Measurements from ENCODE around the gene RGS13. TPM values are rescaled to one million over a fixed set of nuclear protein-coding genes. Genes with fewer than 3 reads are reported as not detected.

The RGS13 gene
- total RNA-seq (1 to 10 TPM in 1 of 2 donors, under 1 TPM in 1; 0.71 to 1.5 TPM), polyA plus RNA-seq (1 to 10 TPM in 1 of 2 donors, under 1 TPM in 1; 0.64 to 2.9 TPM)
- long read RNA-seq, donor 1, partial matches to known transcripts, result 0 of 1 reads
- long read RNA-seq, donor 1, other reads (novel, unspliced or antisense), result 1 of 1 reads
- long read RNA-seq, donor 2, result 0 reads

GRCh38 chr1:192635939-192636338, at the start of gene RGS13:
TSS of gene RGS13 (plus strand) at chr1:192636147. CDS start at chr1:192644335, 8,188 bp downstream.
- no peaks in the 10 kb centered on the region for H3K27me3 ChIP-seq (ENCODE audit: control insufficient read depth in 1 of 2, insufficient read depth in 2 of 2, low read length in 1 of 2)
- WGBS, 2 donors, result 81 to 90% methylated on average over 4 of the region's 4 CpGs
- H3K36me3 ChIP-seq (ENCODE audit: control insufficient read depth in 1 of 2, insufficient read depth in 2 of 2, low read length in 1 of 2), result no peaks in the 10 kb centered on the region
- no peak for DNase-seq
- intact Hi-C loops (cut with DNase I), result no loop called here
- H3K4me3 ChIP-seq (ENCODE audit: low read length in 2 of 2), result no peak within 1 kb of the TSS
- no peak for ATAC-seq (ENCODE audit: low FRiP score)
- no peaks in the 10 kb centered on the region for H3K4me1 ChIP-seq (ENCODE audit: control insufficient read depth in 1 of 2, insufficient read depth in 2 of 2, low read length in 2 of 2)
- H3K9me3 ChIP-seq (ENCODE audit: control insufficient read depth, low read length), result no peaks in the 10 kb centered on the region
- H3K27ac ChIP-seq (ENCODE audit: low read depth in 1 of 2, low read length in 2 of 2), result no peak within 1 kb of the TSS

- 71 to 80% methylated on average over 5 of the region's 5 CpGs for WGBS, 2 donors
- no peaks in the 10 kb centered on the region for H3K27me3 ChIP-seq (ENCODE audit: control insufficient read depth in 1 of 2, insufficient read depth in 2 of 2, low read length in 1 of 2)
- no peak overlapping the region for H3K4me3 ChIP-seq (ENCODE audit: low read length in 2 of 2)
- intact Hi-C loops (cut with DNase I), result no loop called here
- H3K27ac ChIP-seq (ENCODE audit: low read depth in 1 of 2, low read length in 2 of 2), result no peak overlapping the region
- H3K36me3 ChIP-seq (ENCODE audit: control insufficient read depth in 1 of 2, insufficient read depth in 2 of 2, low read length in 1 of 2), result no peaks in the 10 kb centered on the region
- ATAC-seq (ENCODE audit: low FRiP score), result no peak
- H3K9me3 ChIP-seq (ENCODE audit: control insufficient read depth, low read length), result no peaks in the 10 kb centered on the region
- DNase-seq, result no peak
- H3K4me1 ChIP-seq (ENCODE audit: control insufficient read depth in 1 of 2, insufficient read depth in 2 of 2, low read length in 2 of 2), result peaks cover 0 to 1% of the 10 kb centered on the region in 2 donors
These were observed 48.3 kb upstream of the RGS13 start for GRCh38 chr1:192587386-192588266.

- intact Hi-C loops (cut with DNase I), result no loop called here
- no peaks in the 10 kb centered on the region for H3K27me3 ChIP-seq (ENCODE audit: control insufficient read depth in 1 of 2, insufficient read depth in 2 of 2, low read length in 1 of 2)
- DNase-seq (no peak), ATAC-seq (ENCODE audit: low FRiP score) (no peak)
- no peak overlapping the region for H3K4me3 ChIP-seq (ENCODE audit: low read length in 2 of 2)
- no peaks in the 10 kb centered on the region for H3K9me3 ChIP-seq (ENCODE audit: control insufficient read depth, low read length)
- peaks cover 0 to 1% of the 10 kb centered on the region in 2 donors for H3K4me1 ChIP-seq (ENCODE audit: control insufficient read depth in 1 of 2, insufficient read depth in 2 of 2, low read length in 2 of 2)
- WGBS, 2 donors, result 97 to 100% methylated on average over 1 of the region's 1 CpG
- H3K27ac ChIP-seq (ENCODE audit: low read depth in 1 of 2, low read length in 2 of 2), result no peak overlapping the region
- no peaks in the 10 kb centered on the region for H3K36me3 ChIP-seq (ENCODE audit: control insufficient read depth in 1 of 2, insufficient read depth in 2 of 2, low read length in 1 of 2)
These were observed 47.4 kb upstream of the RGS13 start for GRCh38 chr1:192588546-192588945.

- Histone ChIP-seq H3K27ac (ENCODE audit: low read depth in 1 of 2, low read length in 2 of 2) (no peak overlapping the region), H3K9me3 (ENCODE audit: control insufficient read depth, low read length) (no peaks in the 10 kb centered on the region), H3K4me1 (ENCODE audit: control insufficient read depth in 1 of 2, insufficient read depth in 2 of 2, low read length in 2 of 2) (peaks cover 0 to 1% of the 10 kb centered on the region in 2 donors), H3K27me3 (ENCODE audit: control insufficient read depth in 1 of 2, insufficient read depth in 2 of 2, low read length in 1 of 2) (peaks cover 0 to 1% of the 10 kb centered on the region in 2 donors), H3K36me3 (ENCODE audit: control insufficient read depth in 1 of 2, insufficient read depth in 2 of 2, low read length in 1 of 2) (no peaks in the 10 kb centered on the region), H3K4me3 (ENCODE audit: low read length in 2 of 2) (no peak overlapping the region)
- intact Hi-C loops (cut with DNase I), result no loop called here
- DNase-seq, result no peak
- 83 to 90% methylated on average over 3 of the region's 3 CpGs for WGBS, 2 donors
- no peak for ATAC-seq (ENCODE audit: low FRiP score)
These were observed 46.1 kb upstream of the RGS13 start for GRCh38 chr1:192589813-192590212.

GRCh38 chr1:192592517-192592916, 43.4 kb upstream of the RGS13 start:
- 92 to 94% methylated on average over 4 of the region's 4 CpGs for WGBS, 2 donors
- intact Hi-C loops (cut with DNase I), result no loop called here
- H3K4me1 ChIP-seq (ENCODE audit: control insufficient read depth in 1 of 2, insufficient read depth in 2 of 2, low read length in 2 of 2), result no peaks in the 10 kb centered on the region
- H3K27ac ChIP-seq (ENCODE audit: low read depth in 1 of 2, low read length in 2 of 2), result no peak overlapping the region
- no peaks in the 10 kb centered on the region for H3K36me3 ChIP-seq (ENCODE audit: control insufficient read depth in 1 of 2, insufficient read depth in 2 of 2, low read length in 1 of 2)
- ATAC-seq (ENCODE audit: low FRiP score), result no peak
- H3K4me3 ChIP-seq (ENCODE audit: low read length in 2 of 2), result no peak overlapping the region
- DNase-seq, result no peak
- H3K27me3 ChIP-seq (ENCODE audit: control insufficient read depth in 1 of 2, insufficient read depth in 2 of 2, low read length in 1 of 2), result peaks cover 0 to 1% of the 10 kb centered on the region in 2 donors
- H3K9me3 ChIP-seq (ENCODE audit: control insufficient read depth, low read length), result no peaks in the 10 kb centered on the region

- Histone ChIP-seq H3K4me3 (ENCODE audit: low read length in 2 of 2) (no peak overlapping the region), H3K27ac (ENCODE audit: low read depth in 1 of 2, low read length in 2 of 2) (no peak overlapping the region), H3K9me3 (ENCODE audit: control insufficient read depth, low read length) (no peaks in the 10 kb centered on the region), H3K36me3 (ENCODE audit: control insufficient read depth in 1 of 2, insufficient read depth in 2 of 2, low read length in 1 of 2) (no peaks in the 10 kb centered on the region), H3K4me1 (ENCODE audit: control insufficient read depth in 1 of 2, insufficient read depth in 2 of 2, low read length in 2 of 2) (no peaks in the 10 kb centered on the region), H3K27me3 (ENCODE audit: control insufficient read depth in 1 of 2, insufficient read depth in 2 of 2, low read length in 1 of 2) (peaks cover 0 to 1% of the 10 kb centered on the region in 2 donors)
- DNase-seq, result no peak
- WGBS, 2 donors, result 95 to 96% methylated on average over 2 of the region's 2 CpGs
- intact Hi-C loops (cut with DNase I), result no loop called here
- no peak for ATAC-seq (ENCODE audit: low FRiP score)
These were observed 42.8 kb upstream of the RGS13 start for GRCh38 chr1:192592981-192593708.

- intact Hi-C loops (cut with DNase I), result no loop called here
- no peak overlapping the region for H3K4me3 ChIP-seq (ENCODE audit: low read length in 2 of 2)
- no peaks in the 10 kb centered on the region for H3K36me3 ChIP-seq (ENCODE audit: control insufficient read depth in 1 of 2, insufficient read depth in 2 of 2, low read length in 1 of 2)
- peaks cover 0 to 1% of the 10 kb centered on the region in 2 donors for H3K27me3 ChIP-seq (ENCODE audit: control insufficient read depth in 1 of 2, insufficient read depth in 2 of 2, low read length in 1 of 2)
- ATAC-seq (ENCODE audit: low FRiP score), result no peak
- no peaks in the 10 kb centered on the region for H3K9me3 ChIP-seq (ENCODE audit: control insufficient read depth, low read length)
- H3K27ac ChIP-seq (ENCODE audit: low read depth in 1 of 2, low read length in 2 of 2), result no peak overlapping the region
- WGBS, 2 donors, result 71 to 78% methylated on average over 2 to 3 of the region's 3 CpGs
- no peak for DNase-seq
- no peaks in the 10 kb centered on the region for H3K4me1 ChIP-seq (ENCODE audit: control insufficient read depth in 1 of 2, insufficient read depth in 2 of 2, low read length in 2 of 2)
These were observed 40.6 kb upstream of the RGS13 start for GRCh38 chr1:192595299-192595698.

- intact Hi-C loops (cut with DNase I), result no loop called here
These were observed 37.4 kb upstream of the RGS13 start for GRCh38 chr1:192598589-192598988.

More at GRCh38 chr1:192598589-192598988, 37.4 kb upstream of the RGS13 start:
- 89 to 93% methylated on average over 3 of the region's 3 CpGs for WGBS, 2 donors
- no peak for DNase-seq
- no peaks in the 10 kb centered on the region for H3K4me1 ChIP-seq (ENCODE audit: control insufficient read depth in 1 of 2, insufficient read depth in 2 of 2, low read length in 2 of 2)
- H3K4me3 ChIP-seq (ENCODE audit: low read length in 2 of 2), result no peak overlapping the region
- no peaks in the 10 kb centered on the region for H3K9me3 ChIP-seq (ENCODE audit: control insufficient read depth, low read length)
- ATAC-seq (ENCODE audit: low FRiP score), result no peak
- H3K36me3 ChIP-seq (ENCODE audit: control insufficient read depth in 1 of 2, insufficient read depth in 2 of 2, low read length in 1 of 2), result no peaks in the 10 kb centered on the region
- H3K27me3 ChIP-seq (ENCODE audit: control insufficient read depth in 1 of 2, insufficient read depth in 2 of 2, low read length in 1 of 2), result peaks cover 0 to 1% of the 10 kb centered on the region in 2 donors
- H3K27ac ChIP-seq (ENCODE audit: low read depth in 1 of 2, low read length in 2 of 2), result no peak overlapping the region
